CD4-positive, alpha-beta T cell treated with Interleukin-1 beta for 1 hour (primary cell): ENCODE data around the gene SPATA7.
A peak's percentile ranks its signal among the peaks of the same experiment; 100 is the strongest.
"Not testable (repeated sequence)": the region's sequence is repeated elsewhere in the genome, so short reads cannot be mapped to it uniquely, and the experiment has no call there.

ENCODE experiments used
- DNase-seq, 2 donors: peaks; one replicate each; pipeline ENCODE4 v3.0.0-alpha.2; 2020 to 2022

Gene SPATA7, protein sequence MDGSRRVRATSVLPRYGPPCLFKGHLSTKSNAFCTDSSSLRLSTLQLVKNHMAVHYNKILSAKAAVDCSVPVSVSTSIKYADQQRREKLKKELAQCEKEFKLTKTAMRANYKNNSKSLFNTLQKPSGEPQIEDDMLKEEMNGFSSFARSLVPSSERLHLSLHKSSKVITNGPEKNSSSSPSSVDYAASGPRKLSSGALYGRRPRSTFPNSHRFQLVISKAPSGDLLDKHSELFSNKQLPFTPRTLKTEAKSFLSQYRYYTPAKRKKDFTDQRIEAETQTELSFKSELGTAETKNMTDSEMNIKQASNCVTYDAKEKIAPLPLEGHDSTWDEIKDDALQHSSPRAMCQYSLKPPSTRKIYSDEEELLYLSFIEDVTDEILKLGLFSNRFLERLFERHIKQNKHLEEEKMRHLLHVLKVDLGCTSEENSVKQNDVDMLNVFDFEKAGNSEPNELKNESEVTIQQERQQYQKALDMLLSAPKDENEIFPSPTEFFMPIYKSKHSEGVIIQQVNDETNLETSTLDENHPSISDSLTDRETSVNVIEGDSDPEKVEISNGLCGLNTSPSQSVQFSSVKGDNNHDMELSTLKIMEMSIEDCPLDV

DNA sequence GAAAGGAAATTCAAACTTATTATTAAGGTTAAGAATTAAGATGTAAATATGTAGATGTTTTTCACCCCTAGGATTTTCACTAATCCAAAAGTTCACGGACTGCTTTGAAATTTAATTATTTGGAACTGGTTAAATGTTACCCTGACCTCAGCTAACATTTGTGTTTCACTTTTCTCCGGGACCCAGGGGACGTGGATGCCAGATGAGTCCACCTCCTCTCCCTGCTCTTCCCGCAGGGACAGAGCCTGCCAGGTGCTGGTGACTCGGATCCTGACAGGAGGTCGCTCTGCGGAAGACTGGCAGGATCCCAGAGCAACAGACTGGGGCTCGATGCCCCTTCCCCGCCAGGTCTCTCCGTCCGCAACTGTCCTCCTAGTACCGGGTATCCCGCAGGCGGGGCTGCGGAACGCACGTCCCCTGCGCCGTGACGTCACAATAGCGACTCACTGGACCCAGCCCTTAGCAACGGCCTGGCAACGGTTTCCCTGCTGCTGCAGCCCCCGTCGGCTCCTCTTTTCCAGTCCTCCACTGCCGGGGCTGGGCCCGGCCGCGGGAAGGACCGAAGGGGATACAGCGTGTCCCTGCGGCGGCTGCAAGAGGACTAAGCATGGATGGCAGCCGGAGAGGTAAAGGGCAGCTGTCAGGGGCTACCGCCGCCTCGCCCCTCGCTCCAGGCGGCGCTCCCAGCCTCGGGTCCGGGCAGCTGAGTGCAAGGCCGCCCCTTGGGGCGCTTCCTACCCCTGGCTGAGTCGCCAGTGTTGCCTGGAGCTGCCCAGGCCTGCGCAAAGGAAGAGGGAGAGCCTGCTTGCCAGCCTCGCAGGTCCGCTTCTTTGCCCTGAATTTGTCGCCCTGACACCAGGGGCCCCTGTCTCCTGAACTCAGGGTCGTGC, at the start of gene SPATA7:
Gene SPATA7 (plus strand): TSS at position 446 of the 890 bp plus-strand sequence. CDS start 162 bp downstream, at position 608.
- DNase-seq: peak; percentile 80 to 85

DNA sequence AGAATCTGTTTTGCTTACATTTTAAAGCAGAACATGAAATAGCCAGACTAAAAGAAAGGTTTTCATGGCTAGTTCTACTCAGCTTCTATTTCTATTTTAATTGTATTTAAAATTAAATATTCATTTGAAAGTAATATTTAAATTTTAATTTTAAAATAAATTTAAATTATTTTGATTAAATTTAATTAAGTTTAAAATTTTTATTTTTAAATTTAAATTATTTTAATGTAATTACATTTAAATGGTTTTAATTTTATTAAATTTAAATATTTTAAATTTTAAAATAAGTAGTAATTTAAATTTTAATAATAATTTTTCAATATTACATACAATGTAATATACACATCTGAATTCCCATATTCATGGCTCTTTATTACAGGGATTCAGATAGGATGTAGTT, 45.1 kb upstream of the SPATA7 start:
- no peak for DNase-seq

DNA sequence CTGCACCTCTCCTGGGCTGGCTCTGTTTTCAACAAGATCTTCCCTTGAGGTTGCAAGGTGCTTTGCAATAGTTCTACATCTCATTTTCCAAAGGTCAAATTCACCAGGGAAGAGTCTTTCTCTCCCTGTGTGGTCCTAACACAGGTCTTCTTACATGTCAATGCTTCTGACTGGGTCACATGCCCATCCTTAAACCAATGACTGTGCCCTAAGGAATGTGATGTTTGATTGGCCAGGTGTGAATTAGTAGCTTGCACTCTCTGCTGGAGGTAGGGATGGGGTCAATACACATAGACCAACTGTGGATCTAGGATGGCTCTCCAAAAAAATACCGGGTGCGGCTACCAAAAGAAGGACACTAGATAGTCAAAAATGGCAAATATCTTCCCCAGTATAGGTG, 42.5 kb upstream of the SPATA7 start:
- no peak for DNase-seq

DNA sequence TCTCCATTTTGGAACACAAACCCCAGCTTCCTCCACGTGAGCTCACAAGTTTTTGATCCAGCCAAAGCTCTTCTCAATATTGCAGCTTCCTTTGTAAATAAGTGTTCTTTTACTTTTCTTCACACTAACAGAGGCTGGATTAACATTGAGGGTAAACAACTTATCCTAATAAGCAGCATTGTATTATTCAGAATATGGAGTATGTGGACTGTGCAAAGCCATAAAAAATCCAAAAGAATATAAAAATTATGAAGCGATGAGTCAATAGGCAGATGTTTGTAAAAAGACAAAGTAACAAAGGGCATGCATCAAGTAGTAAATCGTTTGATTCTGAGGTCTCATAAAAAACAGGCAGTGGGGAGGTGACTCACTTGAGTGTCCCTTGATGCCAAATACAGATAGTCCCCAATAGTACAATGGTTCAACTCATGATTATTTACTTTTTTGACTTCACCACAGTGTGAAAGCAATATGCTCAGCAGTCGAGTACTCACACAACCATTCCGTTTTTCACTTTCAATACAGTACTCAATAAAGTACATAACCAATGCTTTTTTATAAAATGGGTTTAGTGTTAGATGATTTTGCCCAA, 39.3 kb upstream of the SPATA7 start:
- no peak for DNase-seq

DNA sequence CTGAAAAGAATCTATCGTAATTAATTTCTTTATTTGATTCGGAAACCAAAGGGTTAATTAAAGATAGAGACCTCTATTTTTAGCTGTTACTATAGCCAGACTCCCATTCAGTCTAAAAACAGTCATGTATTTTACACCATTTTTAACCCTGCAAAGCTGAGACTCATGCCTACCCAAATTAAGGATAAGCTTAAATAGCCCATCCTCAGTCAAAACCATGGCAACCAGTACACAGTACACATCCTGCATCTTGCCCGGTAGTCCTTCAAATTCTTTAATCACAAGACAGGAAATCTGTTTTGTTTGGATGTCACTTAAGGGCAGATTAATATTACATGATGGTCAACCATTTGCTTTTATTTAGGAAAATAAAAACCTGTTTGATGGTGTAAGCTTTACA, 36.9 kb upstream of the SPATA7 start:
- no peak for DNase-seq

DNA sequence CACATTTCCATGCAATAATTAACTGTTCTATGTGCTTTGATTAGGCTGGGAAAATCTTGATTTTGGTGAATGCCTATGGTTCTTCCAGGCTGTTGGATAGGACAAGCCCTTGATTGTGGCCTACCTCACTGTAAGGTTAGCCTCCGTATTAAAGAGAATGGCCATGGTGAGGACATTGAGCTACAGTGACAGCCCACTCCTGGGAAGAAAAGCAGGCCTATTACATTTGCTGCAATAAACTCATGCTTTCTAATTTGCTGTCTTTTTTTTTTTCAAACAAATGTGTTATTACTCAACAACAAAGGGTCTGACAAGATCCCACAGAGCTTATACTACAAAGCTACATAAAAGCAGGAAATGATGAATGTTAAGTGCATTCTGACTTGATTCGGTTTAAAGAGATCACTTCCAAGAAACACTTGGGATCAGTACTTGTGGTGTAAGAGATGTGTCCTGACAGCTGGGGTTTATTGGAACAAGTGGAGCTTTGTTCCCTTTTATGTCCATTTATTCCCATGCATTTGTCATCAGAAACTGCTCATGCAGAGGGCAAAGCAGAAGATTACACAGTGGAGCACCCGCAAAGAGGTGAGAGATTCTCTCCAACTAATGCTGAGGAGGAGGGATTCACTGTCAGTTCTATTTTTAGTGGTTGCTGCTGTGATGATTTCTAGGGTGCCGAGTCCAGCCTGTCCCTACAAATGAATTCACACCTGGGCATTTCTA, 33.3 kb upstream of the SPATA7 start:
- DNase-seq: no peak

DNA sequence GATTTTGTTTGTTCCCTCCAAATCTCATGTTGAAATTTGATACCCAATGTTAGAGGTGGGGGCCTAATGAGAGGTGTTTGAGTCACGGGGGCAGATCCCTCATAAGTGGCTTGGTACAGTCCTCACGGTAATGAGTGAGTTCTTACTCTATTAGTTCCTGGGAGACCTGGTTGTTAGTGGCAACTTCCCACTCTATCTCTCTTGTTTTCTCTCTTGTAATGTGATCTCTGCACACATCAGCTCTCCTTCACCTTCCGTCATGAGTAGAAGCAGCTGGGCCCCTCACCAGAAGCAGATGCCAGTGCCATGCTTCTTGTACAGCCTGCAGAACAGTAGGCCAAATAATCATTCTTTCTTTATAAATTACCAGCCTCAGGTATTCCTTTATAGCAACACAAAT, 32.8 kb upstream of the SPATA7 start:
- no peak for DNase-seq

DNA sequence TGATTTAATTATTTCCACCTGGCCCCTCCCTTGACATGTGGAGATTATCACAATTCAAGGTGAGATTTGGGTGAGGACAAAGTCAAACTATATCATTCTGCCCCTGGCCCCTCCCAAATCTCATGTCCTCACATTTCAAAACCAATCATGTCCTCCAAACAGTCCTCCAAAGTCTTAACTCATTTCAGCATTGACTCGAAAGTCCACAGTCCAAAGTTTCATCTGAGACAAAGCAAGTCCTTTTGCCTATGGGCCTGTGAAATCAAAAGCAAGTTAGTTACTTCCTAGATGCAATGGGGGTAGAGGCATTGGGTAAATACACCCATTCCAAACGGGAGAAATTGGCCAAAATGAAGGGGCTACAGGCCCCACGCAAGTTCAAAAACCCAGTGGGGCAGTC, 31.1 kb upstream of the SPATA7 start:
- no peak for DNase-seq

DNA sequence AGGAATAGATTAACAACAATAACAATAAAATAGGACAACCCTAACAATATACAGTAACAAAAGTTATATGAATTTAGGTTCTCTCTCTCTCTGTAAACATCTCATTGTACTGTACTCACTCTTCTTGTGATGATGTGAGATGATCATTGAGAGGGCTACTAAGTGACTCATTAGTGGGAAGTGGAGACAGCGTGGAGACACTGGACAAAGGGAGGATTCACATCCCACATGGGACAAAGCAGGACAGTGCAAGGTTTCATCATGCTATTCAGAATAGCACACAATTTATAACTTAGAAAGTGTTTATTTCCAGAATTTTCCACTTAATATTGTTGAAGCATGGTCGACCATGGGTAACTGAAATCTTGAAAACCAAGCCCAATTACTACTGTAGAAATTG, 26.0 kb upstream of the SPATA7 start:
- no peak for DNase-seq

DNA sequence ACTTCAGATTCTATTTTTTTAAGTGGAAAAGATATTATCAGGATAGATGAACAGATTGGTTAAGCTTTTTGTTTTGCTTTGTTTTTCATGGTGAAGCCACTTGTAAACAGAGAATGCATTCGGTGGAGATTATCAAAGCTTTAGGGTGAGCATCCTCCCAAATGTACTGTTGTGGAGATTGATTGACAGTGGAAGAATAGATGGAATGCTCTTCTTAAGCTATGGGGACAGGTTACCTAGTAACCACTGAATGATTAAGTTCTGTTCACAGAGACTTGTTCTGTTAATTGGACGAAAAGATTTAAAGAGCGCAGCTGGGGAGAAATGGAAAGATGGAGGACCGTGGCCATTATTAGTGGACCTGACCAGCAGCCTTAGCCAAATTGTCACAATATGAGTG, 21.8 kb upstream of the SPATA7 start:
- no peak for DNase-seq

DNA sequence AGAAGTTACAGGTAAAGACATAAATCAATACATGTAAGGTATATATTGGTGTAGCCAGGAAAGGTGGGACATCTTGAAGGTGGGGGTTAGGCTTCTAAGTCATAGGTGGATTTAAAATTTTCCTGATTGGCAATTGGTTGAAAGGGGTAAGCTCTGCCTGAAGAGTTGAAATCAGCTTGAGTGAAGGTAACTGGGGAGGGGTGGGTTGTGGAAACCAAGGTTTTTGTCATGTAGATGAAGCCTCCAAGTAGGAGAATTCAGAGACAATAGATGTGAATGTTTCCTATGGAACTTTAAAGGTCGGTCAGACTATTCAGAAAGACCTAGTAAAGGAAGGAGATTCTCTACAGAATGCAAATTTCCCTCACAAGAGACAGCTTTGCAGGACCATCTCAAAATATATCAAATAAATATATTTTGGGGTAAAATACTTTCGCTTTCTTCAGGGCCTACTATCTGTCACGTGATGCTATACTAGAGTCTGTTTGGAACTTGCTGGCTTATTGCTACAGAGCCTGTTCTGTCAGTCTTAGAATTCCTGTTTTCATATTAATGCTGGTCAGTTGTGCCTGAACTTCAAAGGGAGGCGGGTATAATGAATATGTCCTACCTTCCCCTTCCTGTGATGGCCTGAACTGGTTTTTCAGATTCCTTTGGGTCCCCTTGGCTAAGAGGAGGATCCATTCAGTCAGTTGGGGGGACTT, 20.6 kb upstream of the SPATA7 start:
- DNase-seq: no peak

DNA sequence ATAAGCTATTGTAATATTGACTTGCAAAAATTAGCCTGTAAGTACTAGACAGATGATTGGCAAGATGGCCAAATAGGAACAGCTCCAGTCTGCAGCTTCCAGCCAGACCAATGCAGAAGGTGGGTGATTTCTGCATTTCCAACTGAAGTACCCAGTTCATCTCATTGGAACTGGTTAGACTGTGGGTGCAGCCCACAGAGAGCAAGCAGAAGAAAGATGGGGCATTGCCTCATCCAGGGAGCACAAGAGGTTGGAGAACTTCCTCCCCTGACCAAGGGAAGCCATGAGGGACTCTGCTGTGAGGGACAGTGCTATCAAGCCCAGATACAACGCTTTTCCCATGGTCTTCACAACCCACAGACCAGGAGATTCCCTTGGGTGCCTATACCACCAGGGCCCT, 16.0 kb upstream of the SPATA7 start:
- DNase-seq: no peak

DNA sequence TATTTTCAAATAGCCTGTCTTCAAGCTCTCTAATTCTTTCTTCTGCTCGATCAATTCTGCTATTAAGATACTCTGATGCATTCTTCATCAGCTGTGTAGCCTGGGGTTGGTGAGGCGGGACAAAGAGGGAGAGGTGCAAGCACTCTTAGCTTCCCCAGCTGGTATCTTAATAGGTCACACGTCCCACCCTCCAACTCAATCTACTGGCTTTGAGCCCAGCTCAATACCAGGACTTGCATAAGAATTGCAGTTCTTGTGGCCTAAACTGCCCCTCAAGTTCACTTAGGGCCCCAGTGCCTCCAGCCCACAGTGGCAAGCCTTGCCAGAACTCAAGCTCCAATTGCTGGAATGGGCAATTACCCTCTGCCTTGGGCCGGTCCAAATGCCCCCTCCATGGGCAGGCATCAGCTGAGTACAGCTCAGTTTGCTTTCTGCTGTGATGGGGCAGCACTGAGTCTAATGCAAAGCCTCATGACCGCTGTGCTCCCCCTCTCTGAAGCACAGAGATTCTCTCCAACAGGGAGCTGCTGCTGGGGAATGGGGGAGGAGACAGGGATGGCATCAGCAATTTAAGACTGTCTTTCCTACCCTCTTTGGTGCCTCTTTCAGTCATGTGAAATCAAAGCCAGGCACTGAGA, 5.6 kb upstream of the SPATA7 start:
- no peak for DNase-seq

DNA sequence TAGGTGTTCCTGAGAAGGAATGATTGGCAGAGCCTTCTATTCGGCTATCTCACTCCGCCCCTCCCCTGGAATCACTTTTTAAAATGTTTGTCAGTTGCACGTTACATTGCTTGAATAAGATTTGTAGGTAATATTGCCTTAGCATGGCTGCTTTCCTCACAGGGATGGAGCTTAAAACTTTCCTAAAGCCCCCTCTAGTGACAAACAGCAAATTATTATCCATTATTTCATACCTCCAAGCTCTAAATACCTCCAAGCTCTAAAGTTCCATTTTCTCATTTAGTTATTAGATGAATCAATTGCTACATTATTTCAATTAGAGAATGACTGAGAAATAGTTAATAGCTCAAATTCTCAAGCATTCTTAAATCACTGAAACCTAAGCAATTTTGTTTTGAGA, 5.1 kb upstream of the SPATA7 start:
- no peak for DNase-seq

DNA sequence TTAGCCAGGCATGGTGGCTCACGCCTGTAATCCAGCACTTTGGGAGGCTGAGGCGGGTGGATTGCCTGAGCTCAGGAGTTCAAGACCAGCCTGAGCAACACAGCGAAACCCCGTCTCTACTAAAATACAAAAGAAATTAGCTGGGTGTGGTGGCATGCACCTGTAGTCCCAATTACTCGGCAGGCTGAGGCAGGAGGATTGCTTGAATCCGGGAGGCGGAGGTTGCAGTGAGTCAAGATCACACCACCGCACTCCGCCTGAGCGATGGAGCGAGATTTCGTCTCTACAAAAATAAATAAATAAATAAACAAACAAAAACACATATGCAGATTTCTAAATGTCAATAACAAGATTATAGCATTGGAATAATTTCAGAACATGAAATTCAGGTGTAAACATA, 3.8 kb upstream of the SPATA7 start:
- not testable (repeated sequence) for DNase-seq

DNA sequence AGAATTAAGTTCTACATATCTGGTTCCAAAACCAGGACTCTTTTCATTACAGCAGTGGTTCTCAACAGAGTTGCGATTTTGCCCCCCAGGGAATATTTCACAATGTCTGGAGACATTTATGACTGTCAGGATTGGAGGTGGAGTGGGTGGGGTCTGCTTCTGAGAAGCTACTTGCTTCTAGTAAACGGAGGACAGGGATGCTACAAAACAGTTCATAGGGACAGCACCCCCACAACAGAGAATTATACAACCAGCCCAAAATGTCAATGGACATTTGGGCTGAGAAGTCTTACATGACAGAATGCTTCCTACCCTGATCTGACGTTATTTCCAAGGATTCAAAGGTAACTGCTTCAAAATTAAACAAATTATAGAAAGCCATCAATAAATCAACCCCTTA, 739 bp upstream of the SPATA7 start:
- peak in 1 of 2 donors; percentile 3 for DNase-seq

DNA sequence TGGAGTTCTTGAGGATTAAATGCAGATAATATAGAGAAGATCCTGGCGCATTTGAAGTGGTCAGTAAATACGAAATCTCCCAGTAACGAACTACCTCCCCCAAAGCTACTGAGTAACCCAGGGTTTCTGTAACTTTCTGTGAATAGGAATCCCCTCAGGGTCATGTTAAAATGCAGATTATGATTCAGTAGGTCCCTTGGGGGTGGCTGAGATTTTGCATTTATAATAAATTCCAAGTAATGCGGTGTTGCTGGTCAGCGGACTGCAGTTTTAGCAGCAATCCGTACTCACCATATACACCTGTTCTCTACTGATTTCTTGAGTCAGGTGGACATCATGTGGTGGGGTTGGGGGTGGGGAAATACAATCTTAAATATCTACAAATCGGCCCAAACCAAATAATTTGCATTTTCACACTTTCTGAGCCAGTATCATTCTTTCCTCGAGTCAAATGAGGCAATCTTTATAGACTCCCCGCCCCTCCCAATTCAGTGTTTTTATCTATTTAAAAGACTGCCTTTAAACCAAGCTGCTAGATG, 868 bp downstream of the SPATA7 start:
- DNase-seq: no peak

DNA sequence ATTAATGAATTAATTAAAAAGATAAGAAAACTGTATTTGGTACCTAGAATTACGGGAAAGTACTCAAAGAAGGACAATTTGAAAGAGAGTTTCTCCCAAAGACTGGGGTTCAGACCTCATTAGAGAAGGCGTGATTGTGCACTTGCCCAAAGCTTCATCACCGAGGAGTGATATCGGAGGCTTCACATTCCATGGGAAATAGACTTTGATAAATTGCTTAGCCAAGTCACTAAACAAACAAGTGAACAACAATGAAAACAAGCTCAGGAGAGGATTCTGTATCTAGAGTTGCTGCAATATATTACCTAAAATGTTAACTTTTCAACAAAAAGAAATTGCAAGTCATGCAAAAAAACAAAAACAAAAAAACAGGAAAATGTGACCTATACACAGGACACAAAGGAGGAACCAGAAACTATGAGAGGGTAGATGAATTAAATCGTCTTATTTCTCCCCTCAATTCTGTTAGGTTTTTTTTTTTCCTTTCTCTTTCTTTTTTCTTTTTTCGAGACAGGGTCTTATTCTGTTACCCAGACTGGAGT, 3.4 kb downstream of the SPATA7 start:
- no peak for DNase-seq

DNA sequence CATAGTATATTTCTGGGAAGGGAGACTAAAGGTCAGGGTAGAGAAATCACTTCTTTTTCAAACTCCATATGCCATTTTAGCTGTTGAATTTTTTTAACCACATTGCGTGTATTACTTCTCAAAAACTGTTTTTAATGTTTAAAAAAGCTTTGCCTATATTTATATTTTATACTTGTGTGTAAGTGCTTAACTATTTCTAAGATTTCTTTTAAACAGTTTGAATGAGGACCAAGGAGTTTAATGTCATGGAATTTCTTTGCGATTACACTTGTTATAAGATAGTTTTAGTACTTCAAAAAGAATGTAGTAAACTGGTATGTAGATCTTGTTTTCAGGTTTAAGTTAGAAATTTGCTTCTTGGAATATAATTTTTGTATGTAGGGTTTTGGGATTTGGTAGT, 7.2 kb downstream of the SPATA7 start:
- no peak for DNase-seq

DNA sequence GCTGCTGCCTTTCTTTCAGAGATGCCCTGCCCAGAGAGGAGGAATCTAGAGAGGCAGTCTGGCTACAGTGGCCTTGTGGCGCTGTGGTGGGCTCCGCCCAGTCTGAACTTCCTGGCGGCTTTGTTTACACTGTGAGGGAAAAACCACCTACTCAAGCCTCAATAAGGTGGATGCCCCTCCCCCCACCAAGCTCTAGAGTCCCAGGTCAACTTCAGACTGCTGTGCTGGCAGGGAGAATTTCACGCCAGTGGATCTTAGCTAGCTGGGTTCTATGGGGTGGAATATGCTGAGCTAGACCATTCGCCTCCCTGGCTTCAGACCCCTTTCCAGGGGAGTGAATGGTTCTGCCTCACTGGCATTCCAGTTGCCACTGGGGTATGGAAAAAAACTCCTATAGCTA, 25.6 kb downstream of the SPATA7 start:
- peak in 1 of 2 donors; percentile 1 for DNase-seq

DNA sequence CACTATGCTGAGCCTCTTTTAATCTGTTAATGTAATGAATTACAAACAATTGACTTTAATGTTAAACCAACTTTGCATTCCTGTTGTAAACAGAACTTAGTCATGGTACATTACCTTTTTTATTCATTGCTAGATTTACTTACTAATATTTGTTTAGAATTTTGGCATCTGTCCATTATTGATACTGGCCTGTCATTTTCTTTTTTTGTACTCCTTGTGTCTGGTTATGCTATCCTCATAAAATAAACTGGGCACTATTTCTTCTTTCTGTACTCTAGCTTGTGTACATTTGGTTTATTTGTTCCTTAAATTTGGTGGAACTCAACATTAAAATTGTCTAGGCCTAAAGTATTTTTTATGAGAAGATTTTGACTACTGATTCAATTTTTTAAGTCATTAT, 32.1 kb downstream of the SPATA7 start:
- no peak for DNase-seq
